Anterior cingulate cortex (tissue), 58 donors: ENCODE measurements around the gene AFAP1L1.
"Not testable (repeated sequence)": the region's sequence is repeated elsewhere in the genome, so short reads cannot be mapped to it uniquely, and the experiment has no call there.

ENCODE experiments used
- DNase-seq, 58 donors: peaks; one replicate each; lab custom pipeline; 2025; lab: John Stamatoyannopoulos, UW

The AFAP1L1 gene

DNA sequence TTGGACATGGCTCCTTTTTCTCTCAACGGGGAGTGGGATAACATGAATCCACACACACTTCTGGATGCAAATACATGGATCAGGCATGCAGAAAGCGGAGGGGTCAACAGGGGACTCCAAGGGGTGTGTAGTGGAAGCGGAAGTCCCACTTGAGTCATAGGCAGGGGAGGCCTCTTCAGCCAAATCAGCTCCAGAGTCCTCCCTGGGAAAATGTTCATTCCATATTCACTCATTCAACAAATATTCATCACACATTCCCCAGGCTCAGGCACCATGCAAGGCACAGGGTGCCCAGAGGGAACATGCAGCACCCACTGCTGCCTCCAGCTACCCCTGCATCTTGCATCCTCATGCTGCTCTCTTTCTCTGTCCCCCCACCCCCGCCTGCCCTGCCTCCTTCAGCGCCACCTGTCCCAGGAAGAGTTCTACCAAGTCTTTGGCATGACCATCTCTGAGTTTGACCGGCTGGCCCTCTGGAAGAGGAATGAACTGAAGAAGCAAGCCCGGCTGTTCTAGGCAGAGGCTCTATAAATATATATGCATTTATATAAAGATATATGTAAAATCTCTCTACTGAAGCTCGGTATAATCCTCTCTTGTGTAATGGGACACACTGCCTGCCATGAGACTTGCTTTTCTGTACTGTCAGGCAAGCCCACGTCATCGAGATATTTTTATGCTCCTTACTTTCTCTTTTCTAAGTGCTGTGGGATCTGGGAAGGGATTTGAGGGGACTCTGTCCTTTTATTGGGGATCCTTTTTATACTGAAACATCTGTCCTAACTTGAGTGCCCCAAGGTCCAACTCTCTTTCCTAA, 13.6 kb upstream of the AFAP1L1 start:
- DNase-seq = peak in 5 of 58 donors; percentile 6 to 26 (median 19)

- DNase-seq = no peak
Observed at GRCh38 chr5:149260761-149261160, 10.9 kb upstream of the AFAP1L1 start.

- DNase-seq = no peak
Observed at GRCh38 chr5:149261246-149261645, 10.4 kb upstream of the AFAP1L1 start.

- DNase-seq = no peak
Observed at GRCh38 chr5:149262315-149262714, 9.3 kb upstream of the AFAP1L1 start.

GRCh38 chr5:149264439-149265067, 7.1 kb upstream of the AFAP1L1 start:
- no peak for DNase-seq

- DNase-seq = no peak
Observed at GRCh38 chr5:149265068-149265465, 6.6 kb upstream of the AFAP1L1 start.

DNA sequence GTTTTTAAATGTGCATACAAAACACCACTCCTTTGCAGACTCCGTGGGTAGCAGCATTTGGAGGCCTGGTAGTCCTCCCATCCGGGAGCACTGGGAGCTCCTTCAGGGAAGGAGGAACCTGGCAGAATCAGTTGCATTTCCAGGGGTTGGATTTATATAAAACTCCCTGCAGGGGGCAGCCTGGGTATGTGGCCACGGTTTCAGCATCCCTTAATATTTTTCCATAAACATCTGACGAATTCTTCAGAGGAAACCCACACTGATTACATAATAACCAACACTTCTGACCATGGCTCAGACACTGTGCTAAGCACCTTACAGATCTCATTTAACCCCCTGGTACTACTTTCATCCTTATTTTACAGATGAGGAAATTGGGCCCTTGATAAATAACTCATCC, 6.1 kb upstream of the AFAP1L1 start:
- peak in 12 of 58 donors; percentile 6 to 48 (median 12) for DNase-seq

GRCh38 chr5:149267241-149267973, 4.3 kb upstream of the AFAP1L1 start:
- DNase-seq = peak in 51 of 58 donors; percentile 4 to 87 (median 65)

GRCh38 chr5:149268928-149269557, 2.6 kb upstream of the AFAP1L1 start:
- peak in 1 of 58 donors; percentile 35 for DNase-seq

DNA sequence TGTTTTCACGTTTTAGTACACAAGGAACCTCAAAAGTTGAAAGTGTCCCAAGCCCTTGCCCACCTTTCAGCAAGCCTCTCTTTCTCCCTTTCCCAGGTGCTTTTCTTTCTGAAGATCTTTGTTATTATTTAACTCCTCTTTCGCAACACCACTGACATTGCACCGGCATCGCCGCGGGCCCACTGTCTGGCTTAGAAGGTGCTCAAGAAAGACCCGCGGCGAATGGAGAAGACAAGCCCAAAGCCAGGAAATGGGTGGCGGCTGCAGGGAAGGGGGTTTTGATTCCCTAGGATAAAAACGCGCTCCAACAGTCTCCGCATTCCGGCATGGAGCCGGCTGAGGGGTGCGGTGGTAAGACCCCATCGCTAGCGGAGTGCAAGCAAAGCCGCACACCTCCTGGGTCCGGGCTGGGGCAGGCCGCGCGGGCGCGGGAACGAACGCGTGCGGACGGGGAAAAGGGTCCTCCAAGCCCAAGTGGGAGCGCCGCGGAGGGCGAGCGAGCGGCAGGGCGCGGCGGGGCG, 404 bp upstream of the AFAP1L1 start:
- no peak for DNase-seq

GRCh38 chr5:149272781-149273180, 1.1 kb downstream of the AFAP1L1 start:
- not testable (repeated sequence) for DNase-seq

DNA sequence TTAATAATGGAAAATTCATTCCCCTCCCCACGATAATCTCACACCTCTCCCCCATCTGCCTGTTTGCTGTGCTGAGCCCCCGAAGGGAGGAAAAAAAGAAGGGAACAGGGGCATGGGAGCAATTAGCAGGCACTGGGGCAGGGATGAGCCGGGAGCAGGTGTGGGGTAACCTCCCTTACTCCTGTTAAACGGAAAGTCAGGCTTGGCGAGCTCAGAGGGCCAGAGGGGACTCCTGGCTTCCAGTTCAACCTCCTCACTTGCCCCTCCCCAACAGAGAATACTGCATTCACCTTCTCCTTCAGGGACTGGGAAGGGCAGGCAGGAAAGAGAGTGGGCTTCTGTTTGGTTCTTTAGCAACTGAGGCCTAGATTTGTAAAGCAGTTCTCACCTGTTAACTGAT, 1.6 kb downstream of the AFAP1L1 start:
- no peak for DNase-seq

- DNase-seq = no peak
Observed at GRCh38 chr5:149273950-149274349, 2.3 kb downstream of the AFAP1L1 start.

- no peak for DNase-seq
Observed at GRCh38 chr5:149274939-149275338, 3.3 kb downstream of the AFAP1L1 start.

- DNase-seq = no peak
Observed at GRCh38 chr5:149277801-149278200, 6.1 kb downstream of the AFAP1L1 start.

DNA sequence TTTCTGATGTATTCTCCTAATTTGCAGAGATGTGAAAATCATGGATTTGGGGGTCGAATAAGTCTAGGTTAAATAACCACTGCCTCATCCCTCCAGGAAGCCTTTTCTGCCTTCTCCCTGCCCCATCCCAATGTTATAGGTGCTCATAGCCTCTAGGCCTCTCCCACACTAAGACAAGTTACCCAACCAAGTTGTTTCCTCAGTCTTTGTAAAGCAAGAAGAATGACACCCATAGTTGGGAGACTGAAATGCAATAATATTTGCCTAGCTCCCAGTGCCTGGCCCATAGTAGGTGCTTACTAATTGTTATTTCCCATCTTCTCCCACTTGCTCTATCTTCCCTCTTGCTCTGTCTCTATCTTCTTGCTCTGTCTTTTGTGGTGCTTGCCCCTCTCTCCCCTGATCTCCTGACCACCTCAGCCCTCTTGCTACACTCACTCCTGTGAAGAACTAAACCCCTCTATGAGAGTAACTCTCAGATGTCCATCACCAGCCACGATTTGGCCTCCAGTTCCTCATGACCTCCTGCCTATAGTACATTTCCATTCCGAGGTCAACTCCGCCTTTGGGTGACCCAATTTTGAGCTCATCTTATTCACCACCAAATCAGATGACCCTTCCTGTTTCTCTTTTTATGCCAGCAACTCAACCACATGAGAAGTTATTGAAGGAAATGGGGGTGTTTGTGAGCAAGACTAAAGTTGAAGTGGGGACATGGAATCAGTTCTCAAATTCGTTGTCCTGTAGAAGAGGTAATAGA, 7.0 kb downstream of the AFAP1L1 start:
- DNase-seq = no peak

DNA sequence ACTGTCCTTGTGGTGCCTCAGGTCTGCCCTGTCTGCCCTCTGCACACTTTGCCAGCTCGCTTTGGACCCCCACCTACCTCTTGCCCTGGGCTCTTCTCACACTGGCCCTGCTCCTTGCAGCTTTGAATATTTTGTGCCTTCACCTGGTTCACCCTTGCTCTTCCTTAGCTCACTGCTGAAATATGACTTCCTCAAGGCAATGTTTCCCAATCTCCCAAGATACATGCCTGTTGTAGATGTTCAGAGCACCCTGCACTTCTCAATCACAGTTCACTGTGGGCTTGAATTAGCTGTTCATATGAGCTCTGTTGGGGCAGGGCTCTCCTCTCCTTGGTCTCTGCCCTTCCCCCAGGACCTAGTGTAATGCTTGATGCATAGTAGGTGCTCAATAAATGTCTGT, 8.0 kb downstream of the AFAP1L1 start:
- DNase-seq = no peak

DNA sequence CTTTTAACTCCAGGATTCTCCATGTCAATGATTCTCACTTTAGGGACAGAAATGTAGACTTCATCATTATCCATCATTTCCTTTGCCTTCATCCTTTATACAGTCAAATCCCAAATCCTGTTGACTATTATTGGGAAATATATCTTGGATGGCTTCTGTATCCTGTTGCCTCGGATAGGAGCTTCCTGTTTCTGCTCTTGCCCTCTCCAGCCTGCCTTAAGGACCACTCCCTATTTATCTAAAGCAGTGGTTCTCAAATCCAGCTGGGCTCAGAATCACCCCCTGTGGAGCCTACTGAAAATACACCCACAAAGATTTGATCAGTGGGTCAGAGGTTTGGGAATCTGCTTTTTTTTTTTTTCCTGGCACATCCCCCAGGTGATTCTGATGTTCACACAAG, 8.5 kb downstream of the AFAP1L1 start:
- DNase-seq = no peak

DNA sequence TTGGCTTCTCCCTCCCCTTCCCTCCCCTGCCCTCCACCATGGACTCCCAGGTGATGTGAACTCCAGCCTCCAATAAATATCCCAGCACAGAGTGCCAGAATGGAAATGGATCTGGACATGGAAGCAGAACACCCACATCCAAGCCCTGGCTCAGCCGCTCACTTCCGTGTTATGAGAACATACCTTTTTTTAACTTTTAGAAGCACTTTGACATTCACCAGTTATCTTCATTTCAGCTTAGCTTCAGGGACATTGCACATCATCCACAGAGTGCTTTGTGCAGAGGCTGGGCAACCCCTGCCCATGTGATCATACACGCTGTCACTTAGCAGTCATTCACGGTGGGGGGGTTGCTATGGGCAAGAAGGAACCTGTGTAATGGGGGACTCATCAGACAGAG, 9.1 kb downstream of the AFAP1L1 start:
- DNase-seq = no peak
